Ishikawa (cell line): ENCODE data around the gene DPYSL4.

ENCODE experiments used
- CEBPB ChIP-seq: IDR thresholded peaks from 2 replicates; pipeline ENCODE4 v1.6.1; 2012
- CREB1 ChIP-seq: IDR thresholded peaks from 2 replicates; pipeline ENCODE4 v1.6.1; 2012; ENCODE audit warnings: low read depth
- EGR1 ChIP-seq: IDR thresholded peaks from 2 replicates; pipeline ENCODE4 v1.6.1; 2012
- EP300 ChIP-seq: IDR thresholded peaks from 2 replicates; pipeline ENCODE4 v1.6.1; 2012; ENCODE audit warnings: borderline replicate concordance
- FOXM1 ChIP-seq: IDR thresholded peaks from 2 replicates; pipeline ENCODE4 v1.6.1; 2012; ENCODE audit warnings: low read depth, borderline replicate concordance
- MAX ChIP-seq: IDR thresholded peaks from 2 replicates; pipeline ENCODE4 v1.6.1; 2012
- NFIC ChIP-seq: IDR thresholded peaks from 2 replicates; pipeline ENCODE4 v1.6.1; 2012
- RAD21 ChIP-seq: IDR thresholded peaks from 2 replicates; pipeline ENCODE4 v1.6.1; 2012; ENCODE audit warnings: low read depth
- REST ChIP-seq: IDR thresholded peaks from 2 replicates; pipeline ENCODE4 v1.6.1; 2012; ENCODE audit warnings: low read depth, mild to moderate bottlenecking
- TAF1 ChIP-seq: IDR thresholded peaks from 2 replicates; pipeline ENCODE4 v1.6.1; 2012; ENCODE audit warnings: low read depth, mild to moderate bottlenecking
- TCF12 ChIP-seq: IDR thresholded peaks from 2 replicates; pipeline ENCODE4 v1.6.1; 2012; ENCODE audit warnings: low read depth
- TEAD4 ChIP-seq: IDR thresholded peaks from 2 replicates; pipeline ENCODE4 v1.6.1; 2012
- USF1 ChIP-seq: IDR thresholded peaks from 2 replicates; pipeline ENCODE4 v1.6.1; 2012
- YY1 ChIP-seq: IDR thresholded peaks from 2 replicates; pipeline ENCODE4 v1.6.1; 2012; ENCODE audit warnings: low read depth
- ZBTB7A ChIP-seq: IDR thresholded peaks from 2 replicates; pipeline ENCODE4 v1.6.1; 2012; ENCODE audit warnings: low read depth

Gene DPYSL4

GRCh38 chr10:132167041-132167674 lies 19.6 kb upstream of the DPYSL4 start:
- no peak for TF ChIP-seq ZBTB7A
- TF ChIP-seq EP300 = no peak
- no peak for TF ChIP-seq TCF12
- no peak for TF ChIP-seq MAX
- TF ChIP-seq RAD21 = no peak
- no peak for TF ChIP-seq FOXM1
- TF ChIP-seq CEBPB = no peak

GRCh38 chr10:132167976-132168375 lies 18.8 kb upstream of the DPYSL4 start:
- TF ChIP-seq USF1 (no peak), YY1 (no peak), EP300 (no peak), TAF1 (no peak)

- TF ChIP-seq EGR1 = no peak
- TF ChIP-seq FOXM1 = no peak
- no peak for TF ChIP-seq TEAD4
- no peak for TF ChIP-seq NFIC
- TF ChIP-seq RAD21 = no peak
- TF ChIP-seq EP300 = no peak
- TF ChIP-seq TAF1 = no peak
- no peak for TF ChIP-seq REST
- TF ChIP-seq CEBPB = no peak
- TF ChIP-seq ZBTB7A = no peak
- no peak for TF ChIP-seq YY1
- TF ChIP-seq USF1 = no peak
- no peak for TF ChIP-seq MAX
- no peak for TF ChIP-seq TCF12
- TF ChIP-seq CREB1 = no peak
Observed at GRCh38 chr10:132168571-132169030, 18.1 kb upstream of the DPYSL4 start.

- no peak for TF ChIP-seq TCF12
Observed at GRCh38 chr10:132169031-132169765, 17.6 kb upstream of the DPYSL4 start.

- TF ChIP-seq TCF12 (no peak), RAD21 (peak; percentile 35; the same call in 1 of the 2 replicates)
Observed at GRCh38 chr10:132169766-132170560, 16.8 kb upstream of the DPYSL4 start.

GRCh38 chr10:132170561-132171361 lies 16.0 kb upstream of the DPYSL4 start:
- TF ChIP-seq REST (no peak), MAX (no peak), EP300 (no peak), USF1 (no peak), TEAD4 (no peak), TCF12 (no peak), YY1 (no peak), TAF1 (no peak), FOXM1 (no peak), RAD21 (no peak)
